ENCODE measurements around the gene KCNG4. TPM values are rescaled to one million over a fixed set of nuclear protein-coding genes. Genes with fewer than 3 reads are reported as not detected.

The KCNG4 gene
- total RNA-seq, 2 donors from 2014 or later = not detected

DNA sequence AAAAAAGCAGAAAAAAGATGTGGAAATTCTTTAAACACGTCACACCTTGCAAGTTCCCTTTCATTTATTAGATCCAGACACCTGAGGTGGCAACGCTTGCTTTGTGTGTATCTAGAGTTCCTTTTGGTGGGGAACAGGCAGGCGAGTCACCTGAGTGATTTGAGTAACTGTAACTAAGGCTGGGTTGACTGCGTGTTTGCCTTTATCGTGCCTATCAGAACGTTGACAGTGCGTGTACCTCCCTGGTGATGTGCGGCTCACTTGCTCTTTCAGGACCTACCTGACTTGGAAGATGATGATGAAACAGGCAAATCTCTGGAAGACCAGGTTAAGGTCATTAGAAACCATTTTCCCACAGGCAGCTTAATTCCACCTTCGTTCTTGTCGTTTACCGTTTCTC is 65.4 kb downstream of the KCNG4 start:
- H3K9me3 ChIP-seq = no peaks in the 10 kb centered on the region
- intact Hi-C loops (cut with DNase I) = loop anchor here (10.0 kb wide), 1 partner anchor 210 kb away; the partner anchor contains the start of gene NECAB2
- H3K27ac ChIP-seq = no peak overlapping the region
- H3K4me3 ChIP-seq = no peak overlapping the region
- 84% methylated on average over 11 of the region's 11 CpGs for WGBS
- DNase-seq (ENCODE audit: low spot score) = no peak
- peaks cover 0 to 7% of the 10 kb centered on the region in 2 donors for H3K36me3 ChIP-seq
- peaks cover 6% of the 10 kb centered on the region for H3K4me1 ChIP-seq (replicated peaks)
- no peaks in the 10 kb centered on the region for H3K27me3 ChIP-seq (replicated peaks; ENCODE audit: insufficient read depth)
- no peak for TF ChIP-seq POLR2AphosphoS5 (IDR thresholded peaks at IDR 0.05)
- no peak for TF ChIP-seq POLR2A (IDR thresholded peaks at IDR 0.05)

DNA sequence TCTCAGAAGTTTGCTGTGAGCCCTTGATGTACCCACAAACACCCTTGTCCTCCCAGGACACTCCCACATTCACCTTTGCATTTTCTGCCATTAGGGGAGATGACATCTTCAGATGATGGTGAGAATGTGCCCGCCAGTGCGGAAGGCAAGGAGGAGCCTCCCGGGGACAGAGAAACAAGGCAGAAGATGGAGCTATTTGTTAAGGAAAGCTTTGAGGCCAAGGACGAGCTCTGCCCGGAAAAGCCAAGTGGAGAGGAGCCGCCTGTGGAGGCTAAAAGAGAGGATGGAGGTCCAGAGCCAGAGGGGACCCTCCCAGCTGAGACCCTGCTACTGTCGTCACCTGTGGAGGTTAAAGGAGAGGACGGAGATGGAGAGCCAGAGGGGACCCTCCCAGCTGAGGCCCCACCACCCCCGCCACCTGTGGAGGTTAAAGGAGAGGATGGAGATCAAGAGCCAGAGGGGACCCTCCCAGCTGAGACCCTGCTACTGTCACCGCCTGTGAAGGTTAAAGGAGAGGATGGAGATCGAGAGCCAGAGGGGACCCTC is 70.0 kb downstream of the KCNG4 start:
- H3K36me3 ChIP-seq = no peaks in the 10 kb centered on the region
- H3K4me3 ChIP-seq = no peak overlapping the region
- H3K27me3 ChIP-seq (replicated peaks; ENCODE audit: insufficient read depth) = no peaks in the 10 kb centered on the region
- H3K27ac ChIP-seq = no peak overlapping the region
- TF ChIP-seq POLR2AphosphoS5 (IDR thresholded peaks at IDR 0.05) (no peak), POLR2A (IDR thresholded peaks at IDR 0.05) (no peak)
- TF ChIP-seq, protein P1, sequence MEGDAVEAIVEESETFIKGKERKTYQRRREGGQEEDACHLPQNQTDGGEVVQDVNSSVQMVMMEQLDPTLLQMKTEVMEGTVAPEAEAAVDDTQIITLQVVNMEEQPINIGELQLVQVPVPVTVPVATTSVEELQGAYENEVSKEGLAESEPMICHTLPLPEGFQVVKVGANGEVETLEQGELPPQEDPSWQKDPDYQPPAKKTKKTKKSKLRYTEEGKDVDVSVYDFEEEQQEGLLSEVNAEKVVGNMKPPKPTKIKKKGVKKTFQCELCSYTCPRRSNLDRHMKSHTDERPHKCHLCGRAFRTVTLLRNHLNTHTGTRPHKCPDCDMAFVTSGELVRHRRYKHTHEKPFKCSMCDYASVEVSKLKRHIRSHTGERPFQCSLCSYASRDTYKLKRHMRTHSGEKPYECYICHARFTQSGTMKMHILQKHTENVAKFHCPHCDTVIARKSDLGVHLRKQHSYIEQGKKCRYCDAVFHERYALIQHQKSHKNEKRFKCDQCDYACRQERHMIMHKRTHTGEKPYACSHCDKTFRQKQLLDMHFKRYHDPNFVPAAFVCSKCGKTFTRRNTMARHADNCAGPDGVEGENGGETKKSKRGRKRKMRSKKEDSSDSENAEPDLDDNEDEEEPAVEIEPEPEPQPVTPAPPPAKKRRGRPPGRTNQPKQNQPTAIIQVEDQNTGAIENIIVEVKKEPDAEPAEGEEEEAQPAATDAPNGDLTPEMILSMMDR (IDR thresholded peaks at IDR 0.05) = no peak
- H3K4me1 ChIP-seq (replicated peaks) = no peaks in the 10 kb centered on the region
- 72% methylated on average over 11 of the region's 11 CpGs for WGBS
- no peaks in the 10 kb centered on the region for H3K9me3 ChIP-seq
- intact Hi-C loops (cut with DNase I) = loop anchor here (10.0 kb wide), 1 partner anchor 205 kb away; the partner anchor contains the start of gene NECAB2
- DNase-seq (ENCODE audit: low spot score) = no peak

Small RNA genes lying within 50 kb of the gene (small RNA-seq; reads per million reads assigned to genes)
- 0 reads per million in 2 donors for gene RNA5SP433

Other genes starting within 250 kb of the KCNG4 start
- not detected for gene SLC38A8, start 197.2 kb downstream of the KCNG4 start, total RNA-seq
- gene MBTPS1, start 123.1 kb downstream of the KCNG4 start, total RNA-seq = 100 to 1,000 TPM in 1 of 2 donors, 10 to 100 TPM in 1; 79.0 to 133 TPM
- gene HSDL1, start 94.8 kb downstream of the KCNG4 start, total RNA-seq = 10 to 100 TPM; 12.0 to 17.3 TPM
- gene DNAAF1, start 94.7 kb downstream of the KCNG4 start, total RNA-seq = 1 to 10 TPM in 1 of 2 donors, under 1 TPM in 1; 0.32 to 8.2 TPM
- gene TAF1C, start 53.0 kb downstream of the KCNG4 start, total RNA-seq = 10 to 100 TPM; 53.4 to 87.9 TPM
- 10 to 100 TPM in 1 of 2 donors, under 1 TPM in 1; 0.91 to 47.7 TPM for gene ADAD2, start 48.9 kb downstream of the KCNG4 start, total RNA-seq
- 10 to 100 TPM; 60.9 to 80.8 TPM for gene WFDC1, start 54.9 kb upstream of the KCNG4 start, total RNA-seq
- gene ATP2C2, start 128.5 kb upstream of the KCNG4 start, total RNA-seq = 10 to 100 TPM; 43.7 to 56.1 TPM